Esophagus squamous epithelium (tissue), 5 donors: Measurements from ENCODE around the gene TFEB. TPM values are rescaled to one million over a fixed set of nuclear protein-coding genes. Genes with fewer than 3 reads are reported as not detected.

Experiments
- DNase-seq: peaks from one replicate; lab custom pipeline; 2025; lab: John Stamatoyannopoulos, UW
- H3K27ac ChIP-seq, 4 donors: fragments of 200-600 bp; sonication (generic); one replicate each; pipeline ENCODE4 v1.5.1; 2016 to 2019; ENCODE audit warnings: mild to moderate bottlenecking in 1 of 4
- H3K27me3 ChIP-seq, 4 donors: fragments of 200-600 bp; sonication (generic); 1 replicate in 3 of 4; 2 replicates in 1 of 4; pipeline versions ENCODE4 v1.5.1 to v1.6.0; 2017 to 2021; ENCODE audit warnings: antibody characterized with exemption in 1 of 4
- H3K36me3 ChIP-seq, 3 donors: fragments of 200-600 bp; sonication (generic); one replicate each; pipeline ENCODE4 v1.5.1; 2016 to 2019
- H3K4me1 ChIP-seq, 3 donors: fragments of 200-600 bp; sonication (generic); one replicate each; pipeline ENCODE4 v1.5.1; 2017 to 2019
- H3K4me3 ChIP-seq, 4 donors: fragments of 200-600 bp; sonication (generic); 1 replicate in 3 of 4; 2 replicates in 1 of 4; pipeline ENCODE4 v1.5.1; 2016 to 2019; ENCODE audit warnings: mild to moderate bottlenecking in 2 of 4, moderate library complexity in 1 of 4
- H3K9me3 ChIP-seq, 3 donors: fragments of 200-600 bp; sonication (generic); one replicate each; pipeline ENCODE4 v1.5.1; 2016 to 2019
- CTCF ChIP-seq, 6 experiments: fragments of 450-650 bp in 4 of 6; fragments of 200-600 bp in 2 of 6; sonication (generic) in 2 of 6; IDR thresholded peaks; one replicate each; pipeline ENCODE4 v1.5.1; 2016 to 2019; ENCODE audit warnings: antibody characterized with exemption in 6 of 6, mild to moderate bottlenecking in 4 of 6, moderate library complexity in 4 of 6
- POLR2A ChIP-seq, 4 donors: fragments of 450-650 bp; IDR thresholded peaks; one replicate each; pipeline ENCODE4 v1.6.1; 2017; ENCODE audit warnings: antibody characterized with exemption in 4 of 4, mild to moderate bottlenecking in 4 of 4, moderate library complexity in 3 of 4
- WGBS, 2 donors: methylation state at CpG; one replicate each; pipeline ENCODE4 v1.1.5; 2018; 5-methylcytosine and 5-hydroxymethylcytosine counted together
- intact Hi-C: fragments of 100-400 bp; cut with DNase I; formaldehyde crosslinking; loops from one replicate; pipeline ENCODE4 v1.15.0; 2022
- total RNA-seq, 4 donors: library from RNA; depleted of rRNA; stranded (reverse); fragments of >200 nt; gene quantifications; one replicate each; pipeline ENCODE4 v1.1.0, GENCODE V29; 2016
- donor health status: DM: yes; HTN: yes; CAD: no.

The TFEB gene
- total RNA-seq, 4 donors from 2014 or later: 7.0 to 17.5 (median 13.4) TPM

- Histone ChIP-seq H3K27me3 (peaks cover 0 to 4% (median 0%) of the 10 kb centered on the region in 4 donors), H3K27ac (peak overlapping the region in 3 of 4 donors; percentile 25 to 30 (median 29)), H3K36me3 (peaks cover 19 to 75% (median 23%) of the 10 kb centered on the region in 3 donors), H3K4me1 (peaks cover 14 to 43% (median 14%) of the 10 kb centered on the region in 3 donors), H3K4me3 (no peak overlapping the region), H3K9me3 (no peaks in the 10 kb centered on the region)
- TF ChIP-seq POLR2A (IDR thresholded peaks at IDR 0.05) (no peak), CTCF (IDR thresholded peaks at IDR 0.05) (no peak)
- 57 to 61% methylated on average over 6 to 7 of the region's 9 CpGs for whole genome bisulfite sequencing, 2 donors
- intact Hi-C loops: no loop called here
- DNase-seq: no peak
Measured at GRCh38 chr6:41687501-41688175, 47.8 kb downstream of the TFEB start.

- Histone ChIP-seq H3K27ac (no peak overlapping the region), H3K4me3 (no peak overlapping the region), H3K36me3 (peaks cover 14 to 69% (median 23%) of the 10 kb centered on the region in 3 donors), H3K27me3 (peaks cover 0 to 4% (median 0%) of the 10 kb centered on the region in 4 donors), H3K4me1 (peaks cover 14 to 51% (median 22%) of the 10 kb centered on the region in 3 donors), H3K9me3 (no peaks in the 10 kb centered on the region)
- WGBS, 2 donors: 82 to 90% methylated on average over 3 to 4 of the region's 7 CpGs
- TF ChIP-seq CTCF (IDR thresholded peaks at IDR 0.05) (no peak), POLR2A (IDR thresholded peaks at IDR 0.05) (no peak)
- intact Hi-C loops: no loop called here
- DNase-seq: no peak
Measured at GRCh38 chr6:41685641-41686380, 49.6 kb downstream of the TFEB start.

- intact Hi-C loops: loop anchor here (5.0 kb wide), 2 partner anchors 82 to 317 kb away; no protein-coding TSS in a partner anchor
- Histone ChIP-seq H3K36me3 (peaks cover 8 to 57% (median 13%) of the 10 kb centered on the region in 3 donors), H3K9me3 (no peaks in the 10 kb centered on the region), H3K4me1 (peaks cover 11 to 47% (median 20%) of the 10 kb centered on the region in 3 donors), H3K27ac (no peak overlapping the region), H3K4me3 (no peak overlapping the region), H3K27me3 (peaks cover 0 to 4% (median 0%) of the 10 kb centered on the region in 4 donors)
- no peak for DNase-seq
- 80 to 81% methylated on average over 1 to 6 of the region's 25 CpGs for WGBS, 2 donors
- TF ChIP-seq CTCF (IDR thresholded peaks at IDR 0.05): no peak
- TF ChIP-seq POLR2A (IDR thresholded peaks at IDR 0.05): no peak
Measured at GRCh38 chr6:41684311-41685180, 50.9 kb downstream of the TFEB start.

GRCh38 chr6:41683523-41684310 lies 51.7 kb downstream of the TFEB start:
- H3K27me3 ChIP-seq: peaks cover 0 to 4% (median 0%) of the 10 kb centered on the region in 4 donors
- peaks cover 8 to 49% (median 12%) of the 10 kb centered on the region in 3 donors for H3K36me3 ChIP-seq
- no peaks in the 10 kb centered on the region for H3K9me3 ChIP-seq
- 0 to 8% methylated on average over 8 to 11 of the region's 38 CpGs for WGBS, 2 donors
- peak overlapping the region; percentile 25 to 66 (median 52) for H3K27ac ChIP-seq
- intact Hi-C loops: loop anchor here (5.0 kb wide), 2 partner anchors 81 to 316 kb away; no protein-coding TSS in a partner anchor
- H3K4me3 ChIP-seq: peak overlapping the region; percentile 27 to 55 (median 46)
- peaks cover 8 to 39% (median 16%) of the 10 kb centered on the region in 3 donors for H3K4me1 ChIP-seq
- TF ChIP-seq CTCF (IDR thresholded peaks at IDR 0.05) (peak; percentile 85 to 96 (median 90)), POLR2A (IDR thresholded peaks at IDR 0.05) (no peak)
- no peak for DNase-seq
